UCSD-AML1 (cell line): ENCODE data around the gene TFPI.
A peak's percentile ranks its signal among the peaks of the same experiment; 100 is the strongest.

Experiments
- DNase-seq: peaks from one replicate; lab custom pipeline; 2025; ENCODE audit not compliant: unreplicated experiment; lab: John Stamatoyannopoulos, UW

Gene TFPI

DNA sequence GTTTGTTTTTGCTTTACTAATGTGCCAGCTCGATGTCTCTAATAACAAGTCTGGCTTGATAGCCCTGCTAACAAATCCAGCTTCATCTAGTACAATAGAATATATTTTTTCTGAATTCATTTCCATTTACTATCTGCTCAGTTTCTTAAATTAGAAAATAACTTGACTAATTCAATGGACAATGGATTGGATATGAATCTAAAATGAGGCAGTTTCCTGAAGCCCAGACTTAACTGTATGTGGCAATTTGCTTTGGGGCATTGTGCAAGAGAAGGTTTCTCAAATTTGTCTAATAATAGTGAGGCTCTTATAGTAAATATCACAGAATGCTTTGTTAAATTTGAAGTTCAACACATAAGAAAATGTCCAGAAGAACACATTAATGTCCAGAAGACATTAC, 132.0 kb downstream of the TFPI start:
- DNase-seq, result no peak

DNA sequence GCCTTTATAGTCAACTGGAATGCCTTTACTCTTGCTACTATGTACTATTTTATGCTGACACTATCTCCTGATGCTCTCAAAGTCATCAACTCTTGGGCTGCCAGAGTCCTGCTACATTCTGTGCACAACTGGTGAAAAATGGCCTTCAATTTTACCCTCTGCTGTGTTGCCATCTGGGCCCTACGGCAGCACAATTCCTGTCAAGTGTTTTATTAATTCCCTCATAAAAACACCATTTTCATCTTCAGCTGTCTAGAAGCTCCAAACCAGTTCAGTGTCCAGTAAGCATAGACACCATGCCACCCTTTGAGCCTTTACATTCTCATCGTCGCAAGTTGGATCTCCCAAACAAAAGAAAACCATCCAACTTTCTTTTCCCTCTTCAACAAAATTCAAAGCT, 132.7 kb downstream of the TFPI start:
- DNase-seq, result no peak

DNA sequence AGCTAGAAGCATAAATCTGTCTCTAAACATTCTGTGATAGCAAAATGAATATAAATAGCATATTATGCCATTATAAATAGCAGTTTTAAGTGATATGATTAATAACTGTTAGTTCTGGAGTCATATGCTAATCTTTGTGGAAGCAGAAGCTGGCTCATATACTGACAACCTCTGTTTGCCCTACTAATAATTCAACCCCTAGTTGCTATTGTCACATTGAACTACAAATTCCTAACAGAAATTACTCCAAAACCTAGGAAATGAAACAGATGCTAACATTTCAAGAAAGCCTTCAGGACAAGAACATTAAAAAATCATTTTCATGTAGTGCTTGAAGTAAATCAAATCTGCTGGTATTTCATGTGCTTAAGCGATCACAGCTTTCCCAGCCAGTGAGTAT, 134.4 kb downstream of the TFPI start:
- no peak for DNase-seq

DNA sequence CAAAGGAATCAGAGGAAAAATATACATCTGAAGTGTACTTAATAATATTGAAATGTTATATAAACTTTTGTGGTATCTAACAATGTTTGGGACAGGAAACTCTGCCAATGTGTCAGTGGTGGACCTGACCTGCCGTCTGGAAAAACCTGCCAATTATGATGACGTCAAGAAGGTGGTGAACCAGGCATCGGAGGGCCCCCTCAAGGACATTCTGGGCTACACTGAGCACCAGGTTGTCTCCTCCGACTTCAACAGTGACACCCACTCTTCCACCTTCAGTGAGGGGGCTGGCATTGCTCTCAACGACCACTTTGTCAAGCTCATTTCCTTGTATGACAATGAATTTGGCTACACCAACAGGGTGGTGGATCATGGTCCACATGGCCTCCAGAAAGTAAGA, 138.8 kb downstream of the TFPI start:
- DNase-seq, result peak; percentile 15
